OCI-LY7 (cell line): ENCODE results near the gene TJP3. TPM values are rescaled to one million over a fixed set of nuclear protein-coding genes. Genes with fewer than 3 reads are reported as not detected.

Experiments used
- BruUV-seq: library from RNA; stranded (reverse); fragments of 400-500 nt; replicated peaks from 2 replicates; lab custom pipeline; 2021; lab: Mats Ljungman, UMichigan
- CTCF ChIA-PET: fragments of 300-600 bp; sonication (Branson Sonifier 250); formaldehyde crosslinking; loops from one replicate; lab custom pipeline; 2022; ENCODE audit warnings: antibody characterized with exemption; ENCODE audit not compliant: unreplicated experiment; lab: Charles Lee
- POLR2A ChIA-PET: fragments of 300-600 bp; sonication (Branson Sonifier 250); formaldehyde crosslinking; loops from one replicate; lab custom pipeline; 2022; ENCODE audit warnings: antibody characterized with exemption; lab: Charles Lee
- DNase-seq: peaks from one replicate; pipeline ENCODE4 v3.0.0-alpha.2; 2015; ENCODE audit warnings: low spot score
- H2AFZ ChIP-seq: fragments of 200-600 bp; sonication (generic), shearing (Covaris generic); 2 replicates; pipeline ENCODE4 v1.6.1; 2014; ENCODE audit warnings: mild to moderate bottlenecking, antibody characterized with exemption, low read length, moderate library complexity
- H3K27ac ChIP-seq: fragments of 200-600 bp; sonication (generic); 2 replicates; pipeline ENCODE4 v1.5.1; 2014; ENCODE audit warnings: mixed run types, low read depth, mild to moderate bottlenecking, moderate library complexity, low read length, inconsistent platforms; ENCODE audit not compliant: poor library complexity, severe bottlenecking
- H3K36me3 ChIP-seq: fragments of 200-600 bp; sonication (generic); 2 replicates; pipeline ENCODE4 v1.6.1; 2014; ENCODE audit warnings: mild to moderate bottlenecking, antibody characterized with exemption, low read length, moderate library complexity, mixed read lengths; ENCODE audit not compliant: insufficient read depth
- H3K4me1 ChIP-seq: fragments of 200-600 bp; sonication (generic); 2 replicates; pipeline ENCODE4 v1.5.1; 2014; ENCODE audit warnings: mild to moderate bottlenecking, low read length; ENCODE audit not compliant: insufficient read depth, poor library complexity, severe bottlenecking
- H3K4me2 ChIP-seq: fragments of 200-600 bp; sonication (generic); 2 replicates; pipeline ENCODE4 v1.6.1; 2014; ENCODE audit warnings: mild to moderate bottlenecking, low read length
- H3K4me3 ChIP-seq: fragments of 200-600 bp; sonication (generic); 2 replicates; pipeline ENCODE4 v1.5.1; 2014; ENCODE audit warnings: mild to moderate bottlenecking, low read depth, low read length; ENCODE audit not compliant: poor library complexity, severe bottlenecking
- H3K79me2 ChIP-seq: fragments of 200-600 bp; sonication (generic); 2 replicates; pipeline ENCODE4 v1.6.1; 2016; ENCODE audit warnings: low read depth, mild to moderate bottlenecking, low read length, moderate library complexity, mixed read lengths; ENCODE audit not compliant: insufficient read depth
- H3K9me2 ChIP-seq: fragments of 200-600 bp; sonication (generic); 2 replicates; pipeline ENCODE4 v1.6.1; 2016; ENCODE audit warnings: mild to moderate bottlenecking, low read length, mixed read lengths; ENCODE audit not compliant: insufficient read depth
- H3K9me3 ChIP-seq: fragments of 200-600 bp; sonication (generic); 2 replicates; pipeline ENCODE4 v1.6.1; 2014; ENCODE audit warnings: mild to moderate bottlenecking, mixed run types, low read length, mixed read lengths
- H4K20me1 ChIP-seq: fragments of 200-600 bp; sonication (generic); 2 replicates; pipeline ENCODE4 v1.6.1; 2014; ENCODE audit warnings: mild to moderate bottlenecking, antibody characterized with exemption, low read length, moderate library complexity, mixed read lengths; ENCODE audit not compliant: insufficient read depth
- CTCF ChIP-seq: fragments of 200-600 bp; sonication (generic); conservative IDR thresholded peaks from 2 replicates; pipeline ENCODE4 v1.5.1; 2014; ENCODE audit warnings: mild to moderate bottlenecking, antibody characterized with exemption, low read length, moderate library complexity, mixed read lengths
- EZH2phosphoT487 ChIP-seq: fragments of 200-600 bp; sonication (generic); IDR thresholded peaks from 2 replicates; pipeline ENCODE4 v1.6.1; 2018; ENCODE audit warnings: low read depth, borderline replicate concordance, mild to moderate bottlenecking, mixed run types, antibody characterized with exemption, low read length, moderate library complexity, mixed read lengths
- intact Hi-C: fragments of 100-400 bp; cut with micrococcal nuclease; formaldehyde crosslinking; loops from one replicate; pipeline ENCODE4 v1.10.0; 2022; ENCODE audit not compliant: unreplicated experiment
- total RNA-seq, 2 experiments: library from RNA; depleted of rRNA in 1 of 2; stranded (reverse); fragments of >200 nt in 1 of 2; shearing (Covaris generic) in 1 of 2; gene quantifications; 2 replicates each; pipeline ENCODE4 v1.2.3, GENCODE V29; 2014 to 2022

The TJP3 gene
- total RNA-seq, 2 experiments from 2014 or later: 0.69 to 1.8 TPM

GRCh38 chr19:3716147-3716668 is 8.0 kb downstream of the TJP3 start:
- intact Hi-C loops: no loop called here
- CTCF ChIA-PET: no interaction called here

GRCh38 chr19:3719868-3720267 is 11.7 kb downstream of the TJP3 start:
- Histone ChIP-seq H4K20me1 (no peaks in the 10 kb centered on the region), H3K36me3 (no peaks in the 10 kb centered on the region), H3K4me1 (no peaks in the 10 kb centered on the region), H3K9me2 (no peaks in the 10 kb centered on the region), H3K4me3 (no peak overlapping the region), H3K4me2 (no peak overlapping the region), H2AFZ (no peak overlapping the region), H3K9me3 (no peaks in the 10 kb centered on the region), H3K79me2 (no peaks in the 10 kb centered on the region), H3K27ac (no peak overlapping the region)
- ChIA-PET POLR2A (no interaction called here), CTCF (no interaction called here)
- BruUV-seq: no TSS peak
- TF ChIP-seq EZH2phosphoT487: no peak
- TF ChIP-seq CTCF: no peak
- no peak for DNase-seq
- intact Hi-C loops: no loop called here

More at GRCh38 chr19:3716147-3716668, 8.0 kb downstream of the TJP3 start:
- no peaks in the 10 kb centered on the region for H3K9me3 ChIP-seq
- H3K36me3 ChIP-seq: no peaks in the 10 kb centered on the region
- no peak overlapping the region for H2AFZ ChIP-seq
- DNase-seq: no peak
- no peaks in the 10 kb centered on the region for H4K20me1 ChIP-seq
- H3K9me2 ChIP-seq: no peaks in the 10 kb centered on the region
- BruUV-seq: no TSS peak
- H3K79me2 ChIP-seq: no peaks in the 10 kb centered on the region
- no peak overlapping the region for H3K4me3 ChIP-seq
- TF ChIP-seq CTCF (no peak), EZH2phosphoT487 (no peak)
- H3K4me2 ChIP-seq: no peak overlapping the region
- no peak overlapping the region for H3K27ac ChIP-seq
- POLR2A ChIA-PET: no interaction called here
- no peaks in the 10 kb centered on the region for H3K4me1 ChIP-seq

GRCh38 chr19:3720349-3720917 is 12.2 kb downstream of the TJP3 start:
- intact Hi-C loops: no loop called here
- TF ChIP-seq CTCF: no peak
- no peak for TF ChIP-seq EZH2phosphoT487
- DNase-seq: no peak
- Histone ChIP-seq H3K4me2 (no peak overlapping the region), H3K27ac (no peak overlapping the region), H3K9me2 (no peaks in the 10 kb centered on the region), H3K36me3 (no peaks in the 10 kb centered on the region), H3K9me3 (no peaks in the 10 kb centered on the region), H4K20me1 (no peaks in the 10 kb centered on the region), H3K4me3 (no peak overlapping the region), H3K4me1 (no peaks in the 10 kb centered on the region), H3K79me2 (no peaks in the 10 kb centered on the region), H2AFZ (no peak overlapping the region)
- POLR2A ChIA-PET: no interaction called here
- BruUV-seq: no TSS peak
- CTCF ChIA-PET: no interaction called here
